IPS-20b (cell line): Measurements from ENCODE around the gene ABHD17B.

Source experiments
- H3K27ac ChIP-seq: one replicate; pipeline ENCODE4 v1.5.1; 2013; ENCODE audit warnings: low read length
- H3K27me3 ChIP-seq: 2 replicates; pipeline ENCODE4 v1.6.1; 2013; ENCODE audit warnings: mild to moderate bottlenecking, low read length, inconsistent platforms; ENCODE audit not compliant: insufficient read depth
- H3K36me3 ChIP-seq: 2 replicates; pipeline ENCODE4 v1.6.1; 2013; ENCODE audit warnings: low read depth, mild to moderate bottlenecking, inconsistent platforms, low read length, moderate library complexity; ENCODE audit not compliant: insufficient read depth
- H3K4me1 ChIP-seq: 2 replicates; pipeline ENCODE4 v1.6.1; 2013; ENCODE audit warnings: mild to moderate bottlenecking, control low read depth, inconsistent platforms, low read length, moderate library complexity; ENCODE audit not compliant: insufficient read depth
- H3K4me3 ChIP-seq: 2 replicates; pipeline ENCODE4 v1.5.1; 2013; ENCODE audit warnings: mild to moderate bottlenecking, low read length, inconsistent platforms
- H3K9ac ChIP-seq: 2 replicates; pipeline ENCODE4 v1.6.1; 2013; ENCODE audit warnings: low read depth, mild to moderate bottlenecking, inconsistent platforms, low read length, moderate library complexity
- H3K9me3 ChIP-seq: 2 replicates; pipeline ENCODE4 v1.6.1; 2013; ENCODE audit warnings: mild to moderate bottlenecking, low read depth, low read length, inconsistent platforms; ENCODE audit not compliant: insufficient read depth

The ABHD17B gene

DNA sequence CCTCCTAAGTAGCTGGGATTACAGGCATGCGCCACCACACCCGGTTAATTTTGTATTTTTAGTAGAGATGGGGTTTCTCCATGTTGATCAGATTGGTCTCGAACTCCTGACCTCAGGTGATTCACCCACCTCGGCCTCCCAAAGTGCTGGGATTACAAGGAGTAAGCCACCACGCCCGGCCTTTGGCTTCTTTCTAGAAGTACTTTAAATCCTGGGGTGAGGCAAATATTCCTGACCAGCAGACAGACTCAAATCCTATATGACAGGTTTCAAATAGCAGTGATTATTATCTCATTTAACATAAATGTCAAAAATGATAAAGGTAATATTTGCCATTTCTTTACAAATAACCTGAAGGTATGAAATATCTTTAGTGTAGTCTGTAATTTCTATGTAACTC is 35.6 kb downstream of the ABHD17B start:
- Histone ChIP-seq H3K4me3 (no peak overlapping the region), H3K9me3 (no peaks in the 10 kb centered on the region), H3K36me3 (peaks cover 36% of the 10 kb centered on the region), H3K9ac (no peak overlapping the region), H3K4me1 (peaks cover 11% of the 10 kb centered on the region; the same call in 1 of the 2 replicates), H3K27me3 (no peaks in the 10 kb centered on the region), H3K27ac (no peak overlapping the region)

DNA sequence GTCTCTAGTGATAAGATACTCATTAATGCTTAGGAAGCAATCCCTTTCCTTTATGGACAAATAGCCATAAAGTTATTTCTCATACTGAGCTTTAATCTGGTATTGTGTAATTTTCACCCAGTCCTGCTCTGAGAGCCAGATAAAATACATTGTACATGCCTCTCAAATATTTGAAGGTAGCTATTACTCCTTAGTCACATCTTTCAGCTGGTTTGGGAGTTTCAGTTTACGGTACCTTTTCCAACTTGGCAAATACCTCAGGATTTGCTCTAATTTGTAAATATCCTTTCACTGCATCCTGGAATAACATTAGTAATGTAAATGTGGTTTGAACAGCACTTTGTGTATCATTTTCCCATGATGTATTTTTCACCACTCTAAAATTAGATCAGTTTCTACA is 47.4 kb downstream of the ABHD17B start:
- H3K27me3 ChIP-seq = no peaks in the 10 kb centered on the region
- no peaks in the 10 kb centered on the region for H3K4me1 ChIP-seq
- H3K27ac ChIP-seq = no peak overlapping the region
- H3K9ac ChIP-seq = no peak overlapping the region
- peaks cover 61% of the 10 kb centered on the region for H3K36me3 ChIP-seq
- H3K4me3 ChIP-seq = no peak overlapping the region
- peaks cover 15% of the 10 kb centered on the region for H3K9me3 ChIP-seq

DNA sequence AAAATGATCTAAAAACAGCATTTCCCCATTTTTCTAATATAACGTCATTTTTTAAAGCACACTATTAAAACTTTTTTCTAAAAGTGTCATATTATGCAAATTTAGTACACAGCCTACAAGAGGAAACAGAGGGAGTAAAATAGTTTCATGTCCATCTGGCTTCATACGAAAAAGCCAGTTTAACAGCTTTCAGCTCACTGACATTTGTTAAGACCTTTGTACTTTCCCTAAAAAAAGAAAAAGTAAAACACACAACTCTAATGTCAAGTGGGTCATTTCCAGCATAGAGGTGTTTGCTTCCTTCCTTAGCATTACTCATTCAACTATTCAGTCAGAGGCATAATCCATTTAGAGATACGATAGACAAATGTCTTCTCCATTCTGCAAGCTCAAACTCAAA is 49.4 kb downstream of the ABHD17B start:
- Histone ChIP-seq H3K9me3 (peaks cover 15% of the 10 kb centered on the region), H3K4me1 (no peaks in the 10 kb centered on the region), H3K27me3 (no peaks in the 10 kb centered on the region), H3K4me3 (no peak overlapping the region), H3K9ac (no peak overlapping the region), H3K36me3 (peaks cover 43% of the 10 kb centered on the region), H3K27ac (no peak overlapping the region)

DNA sequence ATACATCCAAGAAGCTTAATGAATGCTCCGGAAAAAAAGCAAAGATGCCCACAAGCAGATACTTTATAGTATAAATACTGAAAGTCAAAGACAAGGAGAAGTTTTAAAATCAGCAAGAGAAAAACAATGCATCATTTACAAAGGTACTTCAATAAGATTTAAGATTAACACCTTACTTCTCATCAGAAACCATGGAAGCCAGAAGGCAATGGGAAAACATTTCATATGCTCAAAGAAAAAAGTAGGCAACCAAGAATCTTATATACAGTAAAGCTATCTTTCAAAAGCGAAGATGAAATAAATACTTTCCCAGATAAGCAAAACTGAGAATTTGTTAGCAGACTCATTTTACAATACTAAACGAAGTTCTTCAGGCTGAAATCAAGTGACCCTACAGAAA is 51.1 kb downstream of the ABHD17B start:
- peaks cover 15% of the 10 kb centered on the region for H3K9me3 ChIP-seq
- no peaks in the 10 kb centered on the region for H3K27me3 ChIP-seq
- H3K36me3 ChIP-seq = peaks cover 28% of the 10 kb centered on the region
- no peaks in the 10 kb centered on the region for H3K4me1 ChIP-seq
- H3K9ac ChIP-seq = no peak overlapping the region
- no peak overlapping the region for H3K4me3 ChIP-seq
- H3K27ac ChIP-seq = no peak overlapping the region

DNA sequence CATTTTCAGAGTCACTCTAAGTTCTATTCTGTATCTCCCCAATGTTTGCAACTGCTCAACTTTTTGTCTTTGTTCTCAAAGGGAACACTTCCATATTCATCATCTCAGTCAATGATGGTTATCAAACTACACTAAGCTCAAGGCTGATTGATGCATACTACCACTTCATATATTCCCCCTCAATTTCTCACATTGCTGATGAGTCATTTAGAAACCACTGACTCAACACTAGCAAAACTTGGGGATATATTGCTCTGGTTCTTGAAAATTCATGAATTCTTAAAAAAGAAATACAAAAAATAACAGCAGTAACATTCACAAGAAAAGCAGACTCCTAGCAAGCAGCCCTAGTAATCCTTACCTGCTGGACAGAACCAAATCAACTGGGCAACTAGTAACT is 52.2 kb downstream of the ABHD17B start:
- no peaks in the 10 kb centered on the region for H3K27me3 ChIP-seq
- no peak overlapping the region for H3K9ac ChIP-seq
- H3K27ac ChIP-seq = no peak overlapping the region
- no peak overlapping the region for H3K4me3 ChIP-seq
- H3K4me1 ChIP-seq = no peaks in the 10 kb centered on the region
- peaks cover 15% of the 10 kb centered on the region for H3K9me3 ChIP-seq
- H3K36me3 ChIP-seq = peaks cover 20% of the 10 kb centered on the region

DNA sequence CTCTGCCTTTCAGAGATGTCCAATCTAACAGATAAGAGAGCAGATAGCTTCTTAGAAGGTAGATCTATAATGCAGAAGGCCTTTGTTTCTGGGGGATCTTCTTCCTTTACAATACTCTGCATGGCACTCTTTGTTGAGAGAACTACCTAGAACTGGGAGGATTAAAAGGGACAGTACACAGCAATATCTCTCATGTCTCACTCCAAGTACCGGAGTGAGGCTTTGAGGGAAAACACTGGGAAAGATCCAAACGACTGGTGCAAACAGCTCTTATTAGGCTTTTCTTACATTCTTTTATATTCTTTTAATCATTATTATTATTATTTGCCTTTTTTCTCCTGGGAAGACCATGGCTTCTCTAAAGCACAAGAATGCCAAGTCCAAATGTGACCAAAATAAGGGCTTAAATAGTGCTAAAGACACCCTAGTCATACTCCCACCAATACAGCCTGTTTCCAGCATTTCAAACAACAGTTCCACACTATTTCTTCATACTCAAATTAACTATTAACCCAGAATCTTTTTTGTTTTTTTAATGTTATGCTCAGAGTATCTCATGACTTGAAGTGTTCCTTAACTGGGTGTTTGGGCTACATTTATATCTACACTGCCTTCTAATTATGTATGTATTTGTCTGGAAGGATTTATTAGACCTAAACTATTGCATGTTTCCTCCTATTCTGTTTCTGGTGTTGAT is 52.7 kb downstream of the ABHD17B start:
- Histone ChIP-seq H3K27me3 (no peaks in the 10 kb centered on the region), H3K36me3 (peaks cover 14% of the 10 kb centered on the region), H3K9ac (no peak overlapping the region), H3K9me3 (peaks cover 15% of the 10 kb centered on the region), H3K27ac (no peak overlapping the region), H3K4me3 (no peak overlapping the region), H3K4me1 (no peaks in the 10 kb centered on the region)

DNA sequence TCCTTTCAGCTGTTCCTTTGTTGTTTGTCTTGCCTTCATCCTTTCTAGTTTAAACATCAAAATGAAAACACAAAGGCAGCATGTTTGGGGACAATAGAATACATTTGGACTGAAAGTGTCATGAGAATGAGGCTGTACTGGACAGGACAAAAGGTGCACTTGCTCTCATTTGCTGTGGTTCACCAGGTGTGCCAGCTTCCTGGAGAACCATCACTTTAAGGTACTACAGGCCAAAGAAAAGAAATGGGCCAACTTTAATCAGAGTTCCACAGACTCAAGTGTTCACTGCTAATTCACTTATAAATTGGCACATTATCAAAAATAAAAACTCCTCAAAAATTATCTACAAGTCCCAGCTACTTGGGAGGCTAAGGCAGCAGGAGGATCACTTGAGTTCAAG is 53.8 kb downstream of the ABHD17B start:
- H3K27me3 ChIP-seq = no peaks in the 10 kb centered on the region
- H3K4me3 ChIP-seq = no peak overlapping the region
- no peak overlapping the region for H3K9ac ChIP-seq
- H3K27ac ChIP-seq = no peak overlapping the region
- H3K9me3 ChIP-seq = peaks cover 15% of the 10 kb centered on the region
- no peaks in the 10 kb centered on the region for H3K4me1 ChIP-seq
- H3K36me3 ChIP-seq = peaks cover 13% of the 10 kb centered on the region

DNA sequence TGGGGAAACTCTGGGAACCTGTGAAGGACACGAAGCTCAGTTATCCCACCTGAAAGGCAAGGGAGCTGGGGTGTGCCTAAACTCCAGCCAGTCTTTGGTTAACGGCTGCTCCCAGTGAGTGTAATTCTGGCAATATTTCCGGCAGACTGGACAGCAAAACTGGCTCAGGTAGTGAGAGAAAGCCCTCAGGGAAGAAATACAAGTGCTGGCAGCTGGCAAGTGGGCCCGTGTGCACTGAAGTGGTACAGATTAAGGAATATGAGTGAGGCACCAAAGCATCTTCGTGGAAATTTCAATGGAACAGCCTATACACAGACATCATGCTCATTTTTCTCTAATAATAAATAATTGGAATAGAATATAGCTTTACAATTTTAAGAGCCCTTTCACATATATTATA is 56.2 kb downstream of the ABHD17B start:
- H3K27ac ChIP-seq = no peak overlapping the region
- H3K4me1 ChIP-seq = no peaks in the 10 kb centered on the region
- no peaks in the 10 kb centered on the region for H3K27me3 ChIP-seq
- H3K9me3 ChIP-seq = peaks cover 6% of the 10 kb centered on the region; the same call in 1 of the 2 replicates
- H3K36me3 ChIP-seq = no peaks in the 10 kb centered on the region; the same call in 1 of the 2 replicates
- H3K4me3 ChIP-seq = no peak overlapping the region
- no peak overlapping the region for H3K9ac ChIP-seq

DNA sequence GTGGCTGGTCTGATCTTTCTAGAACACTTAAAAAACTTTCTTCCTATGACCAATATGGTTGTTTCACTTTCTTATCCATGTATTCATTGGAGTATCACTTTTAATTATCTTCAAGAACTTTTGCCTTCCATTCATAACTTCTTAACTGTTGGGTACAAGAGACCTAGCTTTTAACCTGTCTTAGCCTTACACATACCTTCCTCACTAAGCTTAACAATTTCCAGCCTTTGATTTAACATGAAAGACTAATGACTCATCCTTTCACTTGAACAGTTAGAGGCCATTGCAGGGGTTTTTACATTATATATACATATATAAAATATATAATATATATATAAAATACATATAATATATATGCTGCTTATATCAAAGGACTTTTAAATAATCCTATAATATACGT is 57.9 kb downstream of the ABHD17B start:
- H3K9ac ChIP-seq = no peak overlapping the region
- H3K4me1 ChIP-seq = no peaks in the 10 kb centered on the region
- no peak overlapping the region for H3K27ac ChIP-seq
- H3K9me3 ChIP-seq = no peaks in the 10 kb centered on the region
- no peaks in the 10 kb centered on the region for H3K27me3 ChIP-seq
- H3K36me3 ChIP-seq = no peaks in the 10 kb centered on the region
- H3K4me3 ChIP-seq = no peak overlapping the region

DNA sequence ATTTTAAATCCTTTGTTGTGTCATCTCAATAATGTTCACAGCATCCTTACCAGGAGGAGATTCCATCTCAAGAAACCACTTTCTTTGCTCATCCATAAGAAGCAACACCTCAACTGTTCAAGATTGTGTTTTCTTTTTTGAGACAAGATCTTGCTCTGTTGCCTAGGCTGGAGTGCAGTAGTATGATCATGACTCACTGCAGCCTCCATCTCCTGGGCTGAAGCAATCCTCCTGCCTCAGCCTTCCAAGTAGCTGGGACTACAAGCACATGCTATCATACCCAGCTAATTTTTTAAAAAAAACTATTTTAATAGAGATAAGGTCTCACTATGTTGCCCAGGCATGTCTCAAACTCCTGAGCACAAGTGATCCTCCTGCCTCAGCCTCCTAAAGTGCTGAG is 60.0 kb downstream of the ABHD17B start:
- Histone ChIP-seq H3K4me3 (no peak overlapping the region), H3K27me3 (no peaks in the 10 kb centered on the region), H3K9ac (no peak overlapping the region), H3K27ac (no peak overlapping the region), H3K4me1 (no peaks in the 10 kb centered on the region), H3K36me3 (no peaks in the 10 kb centered on the region), H3K9me3 (no peaks in the 10 kb centered on the region)

DNA sequence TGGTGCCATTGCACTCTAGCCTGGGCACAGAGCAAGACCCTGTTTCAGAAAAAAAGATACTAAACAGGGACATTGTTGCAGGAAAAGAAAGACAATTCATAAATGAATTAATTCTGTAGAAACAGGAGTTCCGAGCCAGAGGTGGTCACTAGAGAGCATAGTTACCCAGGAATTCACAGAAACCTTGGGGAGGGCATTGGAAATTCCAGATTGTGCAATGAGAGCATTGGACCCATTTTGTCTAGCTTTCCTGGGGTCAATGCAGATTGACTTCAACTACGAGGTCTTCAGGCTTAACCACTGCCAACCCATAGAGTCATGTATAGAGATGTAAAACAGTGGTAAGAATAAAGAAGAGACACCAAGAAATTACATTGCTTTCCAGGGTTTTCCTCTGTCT is 63.1 kb downstream of the ABHD17B start:
- no peaks in the 10 kb centered on the region for H3K4me1 ChIP-seq
- H3K36me3 ChIP-seq = no peaks in the 10 kb centered on the region
- no peak overlapping the region for H3K4me3 ChIP-seq
- no peaks in the 10 kb centered on the region for H3K27me3 ChIP-seq
- no peak overlapping the region for H3K27ac ChIP-seq
- H3K9ac ChIP-seq = no peak overlapping the region
- no peaks in the 10 kb centered on the region for H3K9me3 ChIP-seq

DNA sequence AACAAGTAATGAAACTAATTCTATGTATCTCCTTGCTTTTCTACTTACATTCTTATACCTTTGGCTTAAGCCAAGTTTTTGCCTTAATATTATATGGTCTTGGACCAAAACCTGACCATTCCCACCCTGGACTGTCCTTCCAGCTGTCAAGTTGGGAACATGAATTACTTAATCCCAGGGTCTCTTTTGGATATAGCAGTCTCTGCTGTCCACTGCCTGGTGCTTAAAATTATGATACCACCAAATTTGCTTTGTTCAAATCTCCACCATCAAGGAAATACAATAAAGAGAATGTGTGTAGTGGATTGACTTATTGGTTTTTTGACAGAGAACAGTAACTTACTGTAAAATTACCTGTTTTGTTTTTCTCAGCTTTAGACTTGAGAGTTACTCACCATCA is 66.2 kb downstream of the ABHD17B start:
- no peaks in the 10 kb centered on the region for H3K9me3 ChIP-seq
- H3K27me3 ChIP-seq = no peaks in the 10 kb centered on the region
- H3K9ac ChIP-seq = no peak overlapping the region
- H3K27ac ChIP-seq = no peak overlapping the region
- H3K36me3 ChIP-seq = no peaks in the 10 kb centered on the region
- H3K4me1 ChIP-seq = no peaks in the 10 kb centered on the region
- no peak overlapping the region for H3K4me3 ChIP-seq
